ENCODE data around the gene CDK14.

DNA sequence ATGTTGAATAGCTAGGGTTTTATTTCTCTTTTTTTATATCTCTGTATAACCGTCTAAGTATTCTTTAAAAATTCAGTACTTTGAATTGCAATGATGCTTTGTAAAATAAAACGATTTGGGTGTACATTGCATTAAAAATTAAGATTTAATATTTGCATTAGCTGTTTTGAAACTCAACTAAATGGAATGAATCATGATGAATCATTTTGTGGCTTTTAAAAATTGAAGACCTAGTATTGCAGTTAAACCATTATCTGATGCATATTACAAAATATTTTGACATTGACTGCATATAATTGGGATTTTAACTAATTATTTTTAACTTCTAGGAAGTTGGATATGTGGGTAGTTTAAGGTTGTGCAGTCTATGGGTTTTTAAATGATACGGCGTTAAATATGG is 314.0 kb downstream of the CDK14 start:
- TF ChIP-seq, protein P1, sequence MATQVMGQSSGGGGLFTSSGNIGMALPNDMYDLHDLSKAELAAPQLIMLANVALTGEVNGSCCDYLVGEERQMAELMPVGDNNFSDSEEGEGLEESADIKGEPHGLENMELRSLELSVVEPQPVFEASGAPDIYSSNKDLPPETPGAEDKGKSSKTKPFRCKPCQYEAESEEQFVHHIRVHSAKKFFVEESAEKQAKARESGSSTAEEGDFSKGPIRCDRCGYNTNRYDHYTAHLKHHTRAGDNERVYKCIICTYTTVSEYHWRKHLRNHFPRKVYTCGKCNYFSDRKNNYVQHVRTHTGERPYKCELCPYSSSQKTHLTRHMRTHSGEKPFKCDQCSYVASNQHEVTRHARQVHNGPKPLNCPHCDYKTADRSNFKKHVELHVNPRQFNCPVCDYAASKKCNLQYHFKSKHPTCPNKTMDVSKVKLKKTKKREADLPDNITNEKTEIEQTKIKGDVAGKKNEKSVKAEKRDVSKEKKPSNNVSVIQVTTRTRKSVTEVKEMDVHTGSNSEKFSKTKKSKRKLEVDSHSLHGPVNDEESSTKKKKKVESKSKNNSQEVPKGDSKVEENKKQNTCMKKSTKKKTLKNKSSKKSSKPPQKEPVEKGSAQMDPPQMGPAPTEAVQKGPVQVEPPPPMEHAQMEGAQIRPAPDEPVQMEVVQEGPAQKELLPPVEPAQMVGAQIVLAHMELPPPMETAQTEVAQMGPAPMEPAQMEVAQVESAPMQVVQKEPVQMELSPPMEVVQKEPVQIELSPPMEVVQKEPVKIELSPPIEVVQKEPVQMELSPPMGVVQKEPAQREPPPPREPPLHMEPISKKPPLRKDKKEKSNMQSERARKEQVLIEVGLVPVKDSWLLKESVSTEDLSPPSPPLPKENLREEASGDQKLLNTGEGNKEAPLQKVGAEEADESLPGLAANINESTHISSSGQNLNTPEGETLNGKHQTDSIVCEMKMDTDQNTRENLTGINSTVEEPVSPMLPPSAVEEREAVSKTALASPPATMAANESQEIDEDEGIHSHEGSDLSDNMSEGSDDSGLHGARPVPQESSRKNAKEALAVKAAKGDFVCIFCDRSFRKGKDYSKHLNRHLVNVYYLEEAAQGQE (IDR thresholded peaks at IDR 0.05; ENCODE audit: insufficient replicate concordance, low read depth) = no peak
- TF ChIP-seq, protein P2, sequence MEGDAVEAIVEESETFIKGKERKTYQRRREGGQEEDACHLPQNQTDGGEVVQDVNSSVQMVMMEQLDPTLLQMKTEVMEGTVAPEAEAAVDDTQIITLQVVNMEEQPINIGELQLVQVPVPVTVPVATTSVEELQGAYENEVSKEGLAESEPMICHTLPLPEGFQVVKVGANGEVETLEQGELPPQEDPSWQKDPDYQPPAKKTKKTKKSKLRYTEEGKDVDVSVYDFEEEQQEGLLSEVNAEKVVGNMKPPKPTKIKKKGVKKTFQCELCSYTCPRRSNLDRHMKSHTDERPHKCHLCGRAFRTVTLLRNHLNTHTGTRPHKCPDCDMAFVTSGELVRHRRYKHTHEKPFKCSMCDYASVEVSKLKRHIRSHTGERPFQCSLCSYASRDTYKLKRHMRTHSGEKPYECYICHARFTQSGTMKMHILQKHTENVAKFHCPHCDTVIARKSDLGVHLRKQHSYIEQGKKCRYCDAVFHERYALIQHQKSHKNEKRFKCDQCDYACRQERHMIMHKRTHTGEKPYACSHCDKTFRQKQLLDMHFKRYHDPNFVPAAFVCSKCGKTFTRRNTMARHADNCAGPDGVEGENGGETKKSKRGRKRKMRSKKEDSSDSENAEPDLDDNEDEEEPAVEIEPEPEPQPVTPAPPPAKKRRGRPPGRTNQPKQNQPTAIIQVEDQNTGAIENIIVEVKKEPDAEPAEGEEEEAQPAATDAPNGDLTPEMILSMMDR (IDR thresholded peaks at IDR 0.05; ENCODE audit: insufficient read depth, low read length) = no peak
- TF ChIP-seq GABPA (IDR thresholded peaks at IDR 0.05; ENCODE audit: low read depth) = no peak
- TF ChIP-seq POLR2AphosphoS5 (IDR thresholded peaks at IDR 0.05; ENCODE audit: low read depth) = no peak
